SK-N-SH (cell line): ENCODE data around the gene XCR1. TPM values are rescaled to one million over a fixed set of nuclear protein-coding genes. Genes with fewer than 3 reads are reported as not detected.

Experiments
- CTCF ChIA-PET: fragments of 300-600, 350-600 bp; formaldehyde crosslinking; extraction: SDS; loops from one replicate; lab custom pipeline; 2021; lab: Yijun Ruan, JAX
- POLR2A ChIA-PET: fragments of 350-600 bp; sonication (Branson Sonifier 250); formaldehyde crosslinking; extraction: SDS; loops from one replicate; lab custom pipeline; 2020; ENCODE audit warnings: antibody characterized with exemption, inconsistent platforms; lab: Yijun Ruan, JAX
- DNase-seq: peaks from one replicate; pipeline ENCODE4 v3.0.0; 2012
- H2AFZ ChIP-seq: fragments of 200-600 bp; sonication (generic); 2 replicates; pipeline ENCODE4 v1.8.1; 2016; ENCODE audit warnings: antibody characterized with exemption, mild to moderate bottlenecking, low read depth
- H3F3A ChIP-seq: fragments of 200-600 bp; sonication (generic); replicated peaks from 2 replicates; pipeline ENCODE3; 2016; ENCODE audit warnings: antibody characterized with exemption, mild to moderate bottlenecking; ENCODE audit not compliant: insufficient read depth
- H3K27ac ChIP-seq, 2 experiments: fragments of 200-500 bp in 1 of 2; fragments of 200-600 bp in 1 of 2; sonication (Bioruptor generic) in 1 of 2; sonication (generic), shearing (Covaris generic) in 1 of 2; 2 replicates each; pipeline versions ENCODE4 v1.5.1 to v1.6.1; 2014 to 2016; ENCODE audit warnings: low read depth in 2 of 2, inconsistent platforms in 1 of 2, low read length in 1 of 2, mild to moderate bottlenecking in 1 of 2, mixed read lengths in 1 of 2
- H3K27me3 ChIP-seq: fragments of 200-600 bp; sonication (generic), shearing (Covaris generic); 2 replicates; pipeline ENCODE4 v1.6.1; 2016; ENCODE audit warnings: mixed run types; ENCODE audit not compliant: insufficient read depth
- H3K36me3 ChIP-seq, 2 experiments: fragments of 200-500 bp in 1 of 2; fragments of 200-600 bp in 1 of 2; sonication (Bioruptor generic) in 1 of 2; sonication (generic) in 1 of 2; replicated peaks in 1 of 2; 2 replicates each; pipeline versions ENCODE3 to v1.5.1; 2014 to 2016; ENCODE audit warnings: low read length in 1 of 2, mild to moderate bottlenecking in 1 of 2; ENCODE audit not compliant: insufficient read depth in 2 of 2, control insufficient read depth in 1 of 2
- H3K4me1 ChIP-seq, 2 experiments: fragments of 200-500 bp in 1 of 2; fragments of 200-600 bp in 1 of 2; sonication (Bioruptor generic) in 1 of 2; sonication (generic), shearing (Covaris generic) in 1 of 2; 2 replicates each; pipeline versions ENCODE4 v1.5.1 to v1.6.1; 2014 to 2016; ENCODE audit warnings: low read depth in 1 of 2, low read length in 1 of 2, mixed run types in 1 of 2; ENCODE audit not compliant: insufficient read depth in 2 of 2, control insufficient read depth in 1 of 2
- H3K4me2 ChIP-seq: fragments of 200-600 bp; sonication (generic), shearing (Covaris generic); 2 replicates; pipeline ENCODE4 v1.6.1; 2017; ENCODE audit warnings: mixed run types
- H3K4me3 ChIP-seq, 2 experiments: fragments of 200-500 bp in 1 of 2; fragments of 200-600 bp in 1 of 2; sonication (Bioruptor generic) in 1 of 2; sonication (generic), shearing (Covaris generic) in 1 of 2; 2 replicates each; pipeline versions ENCODE4 v1.5.1 to v1.8.1; 2014 to 2016; ENCODE audit warnings: low read depth in 2 of 2, inconsistent platforms in 1 of 2, low read length in 1 of 2, mild to moderate bottlenecking in 1 of 2, mixed read lengths in 1 of 2, moderate library complexity in 1 of 2
- H3K79me2 ChIP-seq: fragments of 200-600 bp; sonication (generic); 2 replicates; pipeline ENCODE4 v1.8.1; 2017; ENCODE audit warnings: mild to moderate bottlenecking; ENCODE audit not compliant: insufficient read depth
- H3K9ac ChIP-seq: fragments of 200-600 bp; sonication (generic); 2 replicates; pipeline ENCODE4 v1.6.1; 2017; ENCODE audit warnings: mixed run types
- H3K9me2 ChIP-seq: fragments of 200-600 bp; sonication (generic); 2 replicates; pipeline ENCODE4 v1.6.1; 2017; ENCODE audit warnings: mixed run types
- H3K9me3 ChIP-seq: fragments of 200-600 bp; sonication (generic); 2 replicates; pipeline ENCODE4 v1.6.1; 2017; ENCODE audit warnings: mixed run types, mild to moderate bottlenecking, moderate library complexity
- H4K20me1 ChIP-seq: fragments of 200-600 bp; sonication (generic); 2 replicates; pipeline ENCODE4 v1.6.1; 2017; ENCODE audit warnings: mild to moderate bottlenecking, mixed run types; ENCODE audit not compliant: insufficient read depth
- CHD2 ChIP-seq: fragments of 150-350 bp; IDR thresholded peaks from 2 replicates; pipeline ENCODE4 v1.6.1; 2018; ENCODE audit warnings: low read length; ENCODE audit not compliant: partially characterized antibody
- EP300 ChIP-seq, 2 experiments: IDR thresholded peaks; 2 replicates each; pipeline versions ENCODE4 v1.4.0 to v1.6.1; 2012; ENCODE audit warnings: borderline replicate concordance in 1 of 2, low read depth in 1 of 2, low read length in 1 of 2
- FOXJ3 ChIP-seq: sonication (generic); formaldehyde crosslinking; IDR thresholded peaks from 2 replicates; pipeline ENCODE4 v1.5.1; 2020; ENCODE audit warnings: mild to moderate bottlenecking, missing genetic modification reagents
- GABPA ChIP-seq: IDR thresholded peaks from 2 replicates; pipeline ENCODE4 v1.4.0; 2012; ENCODE audit warnings: low read depth, mild to moderate bottlenecking
- GATA2 ChIP-seq: sonication (generic); formaldehyde crosslinking; IDR thresholded peaks from 2 replicates; pipeline ENCODE4 v1.5.0; 2020; ENCODE audit warnings: mild to moderate bottlenecking, missing genetic modification reagents
- MEF2A ChIP-seq: IDR thresholded peaks from 2 replicates; pipeline ENCODE4 v1.4.0; 2012; ENCODE audit warnings: low read depth, borderline replicate concordance
- POLR2AphosphoS5 ChIP-seq: IDR thresholded peaks from 2 replicates; pipeline ENCODE4 v1.6.1; 2012; ENCODE audit warnings: low read depth, low read length
- RAD21 ChIP-seq: IDR thresholded peaks from 2 replicates; pipeline ENCODE4 v1.6.1; 2012; ENCODE audit warnings: mild to moderate bottlenecking, low read length
- RCOR1 ChIP-seq: fragments of 150-350 bp; IDR thresholded peaks from 2 replicates; pipeline ENCODE4 v1.6.1; 2017; ENCODE audit warnings: antibody characterized with exemption, low read length
- TAF1 ChIP-seq: IDR thresholded peaks from 2 replicates; pipeline ENCODE4 v1.6.1; 2012; ENCODE audit warnings: low read depth, mild to moderate bottlenecking, low read length, moderate library complexity, borderline replicate concordance
- TCF12 ChIP-seq: IDR thresholded peaks from 2 replicates; pipeline ENCODE4 v1.4.0; 2012
- WGBS: methylation state at CpG from one replicate; pipeline ENCODE4 v1.1.6; 2017; ENCODE audit warnings: low lambda C conversion rate; 5-methylcytosine and 5-hydroxymethylcytosine counted together
- polyA plus RNA-seq, 3 experiments: library from polyadenylated mRNA; depleted of rRNA; stranded (reverse); fragments of >200 nt; gene quantifications; 2 replicates each; pipeline ENCODE4 v1.2.3, GENCODE V29; 2012
- TF ChIP-seq, protein P1 (sequence below): IDR thresholded peaks from 2 replicates; pipeline ENCODE4 v1.4.0; 2012; ENCODE audit warnings: low read depth, borderline replicate concordance
- TF ChIP-seq, protein P2 (sequence below): IDR thresholded peaks from 2 replicates; pipeline ENCODE4 v1.6.1; 2012; ENCODE audit warnings: mild to moderate bottlenecking, low read depth, low read length, moderate library complexity
- TF ChIP-seq, protein P3 (sequence below): fragments of 200-600 bp; sonication (generic); IDR thresholded peaks from 2 replicates; pipeline ENCODE4 v1.6.1; 2017; ENCODE audit warnings: antibody characterized with exemption, mild to moderate bottlenecking, moderate library complexity
- TF ChIP-seq, protein P4 (sequence below): IDR thresholded peaks from 2 replicates; pipeline ENCODE4 v1.4.0; 2012; ENCODE audit warnings: low read depth

The XCR1 gene
- polyA plus RNA-seq, 1 of the 3 experiments (the other 2 are of a cell fraction): not detected

DNA sequence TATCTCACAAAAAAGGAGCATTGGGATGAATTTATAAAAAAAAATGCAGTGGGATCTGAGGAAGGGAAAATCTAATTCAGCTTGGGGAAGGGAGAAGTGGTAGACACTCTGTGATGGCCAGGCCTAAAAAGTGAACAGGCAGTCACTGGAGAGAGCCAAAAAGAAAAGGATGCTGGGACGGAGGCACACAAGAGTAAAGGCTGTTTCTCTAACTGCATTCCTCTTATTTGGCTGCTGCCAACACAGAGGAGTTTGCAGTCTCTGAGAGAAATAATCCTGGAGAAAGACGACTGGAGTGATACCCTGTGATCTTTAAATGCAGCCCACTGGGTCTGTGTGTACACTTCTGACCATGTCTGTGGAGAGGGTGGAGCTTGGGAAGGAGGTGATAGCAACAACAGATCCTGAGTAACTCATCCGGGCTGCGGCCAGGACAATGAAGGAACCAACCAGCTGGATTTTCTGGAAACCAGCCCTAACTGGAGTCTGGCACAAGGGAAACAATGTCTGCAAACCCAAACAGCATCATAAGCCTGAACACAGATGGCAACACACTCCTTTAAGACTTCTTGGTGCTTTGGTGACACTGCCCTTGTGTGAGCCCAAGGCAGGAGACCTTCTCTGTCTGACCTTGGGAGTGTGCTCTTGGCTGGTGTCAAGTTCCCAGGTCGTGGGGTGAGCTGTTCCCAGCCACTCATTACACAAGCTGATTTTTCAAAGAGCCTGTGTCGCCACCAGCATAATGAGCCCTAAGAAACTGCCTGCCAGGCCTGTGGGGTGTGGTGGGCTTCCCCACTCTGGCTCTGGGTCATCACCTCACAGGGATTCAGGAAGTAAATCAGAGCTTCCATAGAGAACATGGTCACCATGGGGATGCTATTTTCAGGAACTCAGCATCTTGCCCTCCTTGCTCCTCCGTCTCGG is 39.7 kb downstream of the XCR1 start:
- no peaks in the 10 kb centered on the region for H4K20me1 ChIP-seq
- H3K4me1 ChIP-seq: peaks cover 41 to 52% of the 10 kb centered on the region in 2 experiments; a peak in 3 of 4 replicates
- H3K9me2 ChIP-seq: no peaks in the 10 kb centered on the region
- TF ChIP-seq, protein P1, sequence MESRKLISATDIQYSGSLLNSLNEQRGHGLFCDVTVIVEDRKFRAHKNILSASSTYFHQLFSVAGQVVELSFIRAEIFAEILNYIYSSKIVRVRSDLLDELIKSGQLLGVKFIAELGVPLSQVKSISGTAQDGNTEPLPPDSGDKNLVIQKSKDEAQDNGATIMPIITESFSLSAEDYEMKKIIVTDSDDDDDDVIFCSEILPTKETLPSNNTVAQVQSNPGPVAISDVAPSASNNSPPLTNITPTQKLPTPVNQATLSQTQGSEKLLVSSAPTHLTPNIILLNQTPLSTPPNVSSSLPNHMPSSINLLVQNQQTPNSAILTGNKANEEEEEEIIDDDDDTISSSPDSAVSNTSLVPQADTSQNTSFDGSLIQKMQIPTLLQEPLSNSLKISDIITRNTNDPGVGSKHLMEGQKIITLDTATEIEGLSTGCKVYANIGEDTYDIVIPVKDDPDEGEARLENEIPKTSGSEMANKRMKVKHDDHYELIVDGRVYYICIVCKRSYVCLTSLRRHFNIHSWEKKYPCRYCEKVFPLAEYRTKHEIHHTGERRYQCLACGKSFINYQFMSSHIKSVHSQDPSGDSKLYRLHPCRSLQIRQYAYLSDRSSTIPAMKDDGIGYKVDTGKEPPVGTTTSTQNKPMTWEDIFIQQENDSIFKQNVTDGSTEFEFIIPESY: no peak
- TF ChIP-seq MEF2A (no peak), GATA2 (CRISPR knock-in tag) (no peak), TCF12 (peak; percentile 21; the same call in 1 of the 2 replicates)
- TF ChIP-seq, protein P2, sequence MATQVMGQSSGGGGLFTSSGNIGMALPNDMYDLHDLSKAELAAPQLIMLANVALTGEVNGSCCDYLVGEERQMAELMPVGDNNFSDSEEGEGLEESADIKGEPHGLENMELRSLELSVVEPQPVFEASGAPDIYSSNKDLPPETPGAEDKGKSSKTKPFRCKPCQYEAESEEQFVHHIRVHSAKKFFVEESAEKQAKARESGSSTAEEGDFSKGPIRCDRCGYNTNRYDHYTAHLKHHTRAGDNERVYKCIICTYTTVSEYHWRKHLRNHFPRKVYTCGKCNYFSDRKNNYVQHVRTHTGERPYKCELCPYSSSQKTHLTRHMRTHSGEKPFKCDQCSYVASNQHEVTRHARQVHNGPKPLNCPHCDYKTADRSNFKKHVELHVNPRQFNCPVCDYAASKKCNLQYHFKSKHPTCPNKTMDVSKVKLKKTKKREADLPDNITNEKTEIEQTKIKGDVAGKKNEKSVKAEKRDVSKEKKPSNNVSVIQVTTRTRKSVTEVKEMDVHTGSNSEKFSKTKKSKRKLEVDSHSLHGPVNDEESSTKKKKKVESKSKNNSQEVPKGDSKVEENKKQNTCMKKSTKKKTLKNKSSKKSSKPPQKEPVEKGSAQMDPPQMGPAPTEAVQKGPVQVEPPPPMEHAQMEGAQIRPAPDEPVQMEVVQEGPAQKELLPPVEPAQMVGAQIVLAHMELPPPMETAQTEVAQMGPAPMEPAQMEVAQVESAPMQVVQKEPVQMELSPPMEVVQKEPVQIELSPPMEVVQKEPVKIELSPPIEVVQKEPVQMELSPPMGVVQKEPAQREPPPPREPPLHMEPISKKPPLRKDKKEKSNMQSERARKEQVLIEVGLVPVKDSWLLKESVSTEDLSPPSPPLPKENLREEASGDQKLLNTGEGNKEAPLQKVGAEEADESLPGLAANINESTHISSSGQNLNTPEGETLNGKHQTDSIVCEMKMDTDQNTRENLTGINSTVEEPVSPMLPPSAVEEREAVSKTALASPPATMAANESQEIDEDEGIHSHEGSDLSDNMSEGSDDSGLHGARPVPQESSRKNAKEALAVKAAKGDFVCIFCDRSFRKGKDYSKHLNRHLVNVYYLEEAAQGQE: no peak
- ChIA-PET POLR2A (no interaction called here), CTCF (interaction anchor here (1.0 to 1.8 kb wide), 2 partner anchors 49 to 91 kb away, joined by 3 to 4 read pairs; no protein-coding TSS in a partner anchor)
- peaks cover 27% of the 10 kb centered on the region; the same call in 1 of the 2 replicates for H3K79me2 ChIP-seq
- 0 out of 2 replicates have a peak overlapping the region, but pooled peaks have one; percentile 63 for H3K9ac ChIP-seq
- H2AFZ ChIP-seq: no peak overlapping the region
- no peak for DNase-seq
- no peaks in the 10 kb centered on the region for H3K9me3 ChIP-seq
- peaks cover 11% of the 10 kb centered on the region for H3F3A ChIP-seq
- peak overlapping the region in 1 of 2 experiments; percentile 89; a peak in 3 of 4 replicates for H3K27ac ChIP-seq
- peak overlapping the region; percentile 55 for H3K4me2 ChIP-seq
- no peak overlapping the region for H3K4me3 ChIP-seq
- WGBS: 86% methylated on average over 6 of the region's 8 CpGs
- H3K36me3 ChIP-seq: peaks cover 4 to 16% of the 10 kb centered on the region in 2 experiments
- no peaks in the 10 kb centered on the region for H3K27me3 ChIP-seq

DNA sequence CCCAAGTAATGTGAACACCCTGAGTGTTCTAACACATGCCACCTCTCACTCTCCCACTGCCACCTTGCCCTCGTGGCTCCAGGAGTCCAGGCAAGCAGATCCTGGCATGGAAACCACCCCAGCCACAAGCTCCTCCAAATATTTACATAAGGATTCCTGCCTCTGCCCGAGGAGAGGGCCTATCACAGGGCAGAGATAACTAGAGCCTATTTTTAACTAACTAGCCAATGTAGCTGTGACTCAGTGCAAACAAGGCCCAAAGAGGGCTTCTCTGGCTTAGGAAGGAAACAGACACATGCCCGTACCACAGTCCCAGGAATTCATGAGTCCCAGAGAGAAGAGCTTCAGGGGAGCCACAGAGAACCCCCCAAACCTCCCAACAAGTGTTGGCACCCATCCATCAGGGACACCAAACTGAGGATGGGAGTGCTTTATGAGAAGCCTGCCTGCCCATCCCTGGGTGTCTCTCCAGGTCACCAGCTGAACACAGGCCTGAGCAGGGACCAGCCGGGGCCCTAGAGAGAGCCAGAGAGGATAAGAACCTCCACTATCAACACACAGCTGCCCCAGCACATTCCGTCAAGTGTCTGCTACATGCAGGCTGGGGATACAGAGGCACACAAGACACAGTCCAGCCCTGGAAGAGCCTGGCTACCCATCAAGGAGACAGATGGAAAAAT is 40.8 kb downstream of the XCR1 start:
- ChIA-PET CTCF (interaction anchor here (0.9 to 2.3 kb wide), 4 partner anchors 8 to 93 kb away, joined by 3 to 6 read pairs (median 4); no protein-coding TSS in a partner anchor), POLR2A (no interaction called here)
- WGBS: 57% methylated on average over 4 of the region's 5 CpGs
- no peak overlapping the region for H3K4me3 ChIP-seq
- no peaks in the 10 kb centered on the region for H3K27me3 ChIP-seq
- no peaks in the 10 kb centered on the region for H3K9me3 ChIP-seq
- peak overlapping the region in 1 of 2 experiments; percentile 89; a peak in 3 of 4 replicates for H3K27ac ChIP-seq
- peaks cover 7 to 25% of the 10 kb centered on the region in 2 experiments for H3K36me3 ChIP-seq
- peak overlapping the region; percentile 55 for H3K4me2 ChIP-seq
- peak overlapping the region; percentile 63 for H3K9ac ChIP-seq
- H3F3A ChIP-seq: peaks cover 9% of the 10 kb centered on the region
- H3K9me2 ChIP-seq: no peaks in the 10 kb centered on the region
- H4K20me1 ChIP-seq: no peaks in the 10 kb centered on the region
- DNase-seq: no peak
- H3K79me2 ChIP-seq: peaks cover 27% of the 10 kb centered on the region; the same call in 1 of the 2 replicates
- peaks cover 41 to 51% of the 10 kb centered on the region in 2 experiments; a peak in 3 of 4 replicates for H3K4me1 ChIP-seq
- H2AFZ ChIP-seq: peak overlapping the region; percentile 16; the same call in 1 of the 2 replicates
- TF ChIP-seq TAF1 (no peak), GABPA (no peak), CHD2 (no peak), RCOR1 (no peak), POLR2AphosphoS5 (no peak), EP300 (IDR thresholded peaks at IDR 0.05; ENCODE audit: borderline replicate concordance in 1 of 2, low read depth in 1 of 2, low read length in 1 of 2) (no peak), MEF2A (0 out of 2 replicates have a peak, but pooled peaks have one; percentile 10), RAD21 (no peak), FOXJ3 (CRISPR knock-in tag) (no peak)
- TF ChIP-seq, protein P3, sequence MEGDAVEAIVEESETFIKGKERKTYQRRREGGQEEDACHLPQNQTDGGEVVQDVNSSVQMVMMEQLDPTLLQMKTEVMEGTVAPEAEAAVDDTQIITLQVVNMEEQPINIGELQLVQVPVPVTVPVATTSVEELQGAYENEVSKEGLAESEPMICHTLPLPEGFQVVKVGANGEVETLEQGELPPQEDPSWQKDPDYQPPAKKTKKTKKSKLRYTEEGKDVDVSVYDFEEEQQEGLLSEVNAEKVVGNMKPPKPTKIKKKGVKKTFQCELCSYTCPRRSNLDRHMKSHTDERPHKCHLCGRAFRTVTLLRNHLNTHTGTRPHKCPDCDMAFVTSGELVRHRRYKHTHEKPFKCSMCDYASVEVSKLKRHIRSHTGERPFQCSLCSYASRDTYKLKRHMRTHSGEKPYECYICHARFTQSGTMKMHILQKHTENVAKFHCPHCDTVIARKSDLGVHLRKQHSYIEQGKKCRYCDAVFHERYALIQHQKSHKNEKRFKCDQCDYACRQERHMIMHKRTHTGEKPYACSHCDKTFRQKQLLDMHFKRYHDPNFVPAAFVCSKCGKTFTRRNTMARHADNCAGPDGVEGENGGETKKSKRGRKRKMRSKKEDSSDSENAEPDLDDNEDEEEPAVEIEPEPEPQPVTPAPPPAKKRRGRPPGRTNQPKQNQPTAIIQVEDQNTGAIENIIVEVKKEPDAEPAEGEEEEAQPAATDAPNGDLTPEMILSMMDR: no peak
- TF ChIP-seq, protein P4, sequence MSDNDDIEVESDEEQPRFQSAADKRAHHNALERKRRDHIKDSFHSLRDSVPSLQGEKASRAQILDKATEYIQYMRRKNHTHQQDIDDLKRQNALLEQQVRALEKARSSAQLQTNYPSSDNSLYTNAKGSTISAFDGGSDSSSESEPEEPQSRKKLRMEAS: no peak
